GM21447 (cell line): ENCODE data around the gene PCTP.

Experiments
- ATAC-seq: cut with Tn5 transposase; IDR thresholded peaks from one replicate; pipeline ENCODE4 v1.9.1; 2021; ENCODE audit not compliant: unreplicated experiment

PCTP gene

GRCh38 chr17:55751720-55752250 lies 934 bp downstream of the PCTP start:
- ATAC-seq, result no peak

- ATAC-seq, result no peak
These were observed 5.8 kb downstream of the PCTP start for GRCh38 chr17:55756689-55757088.

GRCh38 chr17:55757659-55758058 lies 6.8 kb downstream of the PCTP start:
- ATAC-seq, result no peak

GRCh38 chr17:55758171-55758570 lies 7.3 kb downstream of the PCTP start:
- no peak for ATAC-seq

- ATAC-seq, result no peak
These were observed 9.9 kb downstream of the PCTP start for GRCh38 chr17:55760643-55761355.

GRCh38 chr17:55762086-55762858 lies 11.4 kb downstream of the PCTP start:
- no peak for ATAC-seq

GRCh38 chr17:55763856-55764255 lies 13.0 kb downstream of the PCTP start:
- no peak for ATAC-seq

GRCh38 chr17:55764610-55765009 lies 13.8 kb downstream of the PCTP start:
- no peak for ATAC-seq

- no peak for ATAC-seq
These were observed 14.6 kb downstream of the PCTP start for GRCh38 chr17:55765472-55765871.

- no peak for ATAC-seq
These were observed 18.2 kb downstream of the PCTP start for GRCh38 chr17:55768936-55769624.

GRCh38 chr17:55769625-55770000 lies 18.8 kb downstream of the PCTP start:
- no peak for ATAC-seq

GRCh38 chr17:55770196-55770870 lies 19.5 kb downstream of the PCTP start:
- no peak for ATAC-seq

GRCh38 chr17:55772086-55772485 lies 21.2 kb downstream of the PCTP start:
- ATAC-seq, result no peak

- ATAC-seq, result no peak
These were observed 22.8 kb downstream of the PCTP start for GRCh38 chr17:55773671-55774070.

- no peak for ATAC-seq
These were observed 24.0 kb downstream of the PCTP start for GRCh38 chr17:55774846-55775271.

GRCh38 chr17:55776271-55776670 lies 25.4 kb downstream of the PCTP start:
- ATAC-seq, result no peak

GRCh38 chr17:55777471-55777971 lies 26.7 kb downstream of the PCTP start:
- no peak for ATAC-seq

GRCh38 chr17:55778389-55779118 lies 27.7 kb downstream of the PCTP start:
- ATAC-seq, result no peak

GRCh38 chr17:55783684-55784245 lies 32.9 kb downstream of the PCTP start:
- ATAC-seq, result no peak

- ATAC-seq, result no peak
These were observed 33.8 kb downstream of the PCTP start for GRCh38 chr17:55784666-55785065.
